Neuron (in vitro differentiated cells): Measurements from ENCODE around the gene CFAP210.

Source experiments
- H2AFZ ChIP-seq: one replicate; pipeline ENCODE4 v1.6.1; 2013; ENCODE audit warnings: low read depth, mild to moderate bottlenecking, inconsistent platforms, low read length, moderate library complexity
- H3K27me3 ChIP-seq: one replicate; pipeline ENCODE4 v1.6.1; 2013; ENCODE audit warnings: low read length; ENCODE audit not compliant: insufficient read depth
- H3K36me3 ChIP-seq: one replicate; pipeline ENCODE4 v1.6.1; 2013; ENCODE audit warnings: low read length; ENCODE audit not compliant: insufficient read depth
- H3K4me1 ChIP-seq: one replicate; pipeline ENCODE4 v1.6.1; 2013; ENCODE audit warnings: low read length; ENCODE audit not compliant: insufficient read depth
- H3K4me3 ChIP-seq: 2 replicates; pipeline ENCODE4 v1.5.1; 2013; ENCODE audit warnings: mild to moderate bottlenecking, low read length, moderate library complexity
- H3K9me3 ChIP-seq: one replicate; pipeline ENCODE4 v1.6.1; 2013; ENCODE audit warnings: low read length

The CFAP210 gene, protein sequence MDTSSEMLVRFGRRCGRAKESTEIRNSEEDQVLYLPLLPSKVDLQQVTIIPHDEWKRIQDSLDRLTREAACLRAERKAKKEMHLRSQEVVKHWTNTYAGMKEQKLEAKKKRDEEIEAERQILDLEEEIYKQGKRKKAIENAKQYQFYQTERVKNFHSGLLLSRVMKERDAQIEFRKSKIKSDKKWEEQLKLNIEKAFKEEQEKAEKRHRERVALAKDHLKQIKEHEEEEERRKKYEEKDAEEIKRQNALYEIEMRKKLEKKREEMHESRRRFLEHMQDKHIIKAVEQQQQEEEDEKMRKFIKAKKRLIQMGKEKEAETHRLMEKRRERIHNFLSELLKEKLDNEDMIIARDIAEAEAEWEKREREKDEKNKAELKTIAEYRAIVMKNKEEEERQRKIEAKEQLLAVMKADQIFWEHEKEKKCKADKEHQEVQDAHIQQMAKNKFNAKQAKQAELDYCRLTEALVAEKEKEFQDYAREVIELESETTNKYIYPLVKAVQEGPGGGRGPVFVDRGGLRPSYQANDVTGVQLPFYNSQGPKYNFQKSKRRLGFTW

DNA sequence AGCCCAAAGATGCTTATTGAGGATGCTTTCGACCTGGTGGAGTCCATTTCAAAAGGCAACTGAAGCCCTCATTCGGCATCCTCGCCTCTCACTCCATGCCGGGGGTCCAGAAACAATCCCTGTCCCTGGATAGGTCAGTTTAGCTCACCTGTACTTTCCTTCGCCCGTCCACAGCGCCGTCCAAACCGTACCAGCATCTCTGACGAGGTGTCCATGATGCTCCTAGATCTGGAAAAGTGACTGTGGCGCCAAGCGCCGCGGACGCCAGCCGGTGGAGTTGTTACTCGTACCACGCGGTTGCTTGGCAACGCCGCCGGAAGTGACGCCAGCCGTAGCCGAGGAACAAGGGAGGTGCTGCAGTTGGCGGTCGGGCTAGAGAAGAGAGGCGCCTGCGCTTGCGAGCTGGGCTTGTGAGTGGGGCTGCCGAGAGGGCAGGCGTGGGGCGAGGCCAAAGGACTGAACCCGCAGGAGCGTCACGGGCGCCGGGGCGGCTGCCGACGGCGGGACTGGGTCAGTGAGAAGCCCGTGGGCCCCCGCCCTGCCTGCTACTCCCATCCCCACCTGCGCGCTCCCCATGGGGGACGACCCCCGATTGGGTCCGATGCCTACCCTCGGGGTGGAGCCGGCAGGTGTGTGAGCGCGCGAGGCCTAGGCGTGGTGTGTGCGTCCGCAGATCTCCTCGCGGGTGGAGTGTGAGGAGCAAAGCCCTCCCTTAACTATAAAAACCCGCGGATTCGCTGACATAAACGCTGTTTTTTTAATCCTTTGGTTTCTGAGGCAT is at the start of gene CFAP210, which contains the start of gene PHOSPHO2:
TSS of gene CFAP210 (minus strand) at position 293 of the 781 bp plus-strand sequence. CDS start at position 215, 78 bp downstream.
TSS of gene PHOSPHO2 (plus strand) at position 357 of the 781 bp plus-strand sequence. CDS start 6,503 bp downstream, outside the sequence.
- H2AFZ ChIP-seq = peak within 1 kb of the TSS; percentile 85
- peaks cover 15% of the 10 kb centered on the region for H3K36me3 ChIP-seq
- H3K9me3 ChIP-seq = peaks cover 6% of the 10 kb centered on the region
- no peaks in the 10 kb centered on the region for H3K27me3 ChIP-seq
- H3K4me1 ChIP-seq = peaks cover 19% of the 10 kb centered on the region
- H3K4me3 ChIP-seq = peak within 1 kb of the TSS; percentile 63

DNA sequence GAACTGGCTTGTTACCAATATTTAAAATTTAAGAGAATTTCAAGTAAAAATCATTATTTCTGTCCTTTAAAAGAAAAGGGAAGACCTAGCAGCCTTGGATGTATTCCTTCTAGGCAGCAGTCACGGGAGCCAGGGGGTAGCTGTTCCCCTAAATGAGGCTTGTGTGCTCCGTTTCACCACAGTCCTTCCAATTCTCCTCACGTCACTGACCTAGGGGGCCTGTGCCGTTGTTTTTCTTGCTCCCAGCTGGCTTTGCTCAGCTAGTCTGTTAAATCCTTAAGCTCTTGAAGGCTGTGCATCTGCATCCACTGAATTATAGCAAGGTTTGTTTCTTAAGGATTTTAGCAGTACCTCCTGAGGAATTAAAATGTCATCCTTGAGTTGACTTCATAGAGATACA is 49.3 kb upstream of the CFAP210 start:
- no peaks in the 10 kb centered on the region for H3K4me1 ChIP-seq
- no peaks in the 10 kb centered on the region for H3K9me3 ChIP-seq
- no peak overlapping the region for H3K4me3 ChIP-seq
- no peaks in the 10 kb centered on the region for H3K27me3 ChIP-seq
- no peak overlapping the region for H2AFZ ChIP-seq
- peaks cover 81% of the 10 kb centered on the region for H3K36me3 ChIP-seq

DNA sequence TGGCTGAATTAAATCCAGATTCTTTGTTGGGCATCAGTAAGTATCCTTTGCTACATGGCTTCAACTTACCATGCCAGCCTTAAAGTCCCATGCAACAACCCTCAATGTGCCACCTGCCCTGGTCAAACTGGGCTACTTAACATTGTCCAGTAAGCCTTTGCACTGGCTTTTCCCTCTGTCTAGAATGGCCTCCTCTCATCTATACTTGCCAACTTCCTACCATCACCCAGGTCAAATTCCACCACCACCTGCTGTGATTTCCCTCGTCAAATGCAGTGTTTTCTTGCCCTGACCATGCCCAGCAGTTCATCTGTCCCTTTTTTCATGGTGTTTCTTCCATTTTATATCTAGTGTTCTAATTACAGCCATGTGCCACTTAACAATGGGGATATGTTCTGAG is 45.1 kb upstream of the CFAP210 start:
- no peaks in the 10 kb centered on the region for H3K9me3 ChIP-seq
- H3K36me3 ChIP-seq = peaks cover 62% of the 10 kb centered on the region
- no peaks in the 10 kb centered on the region for H3K27me3 ChIP-seq
- H2AFZ ChIP-seq = no peak overlapping the region
- peaks cover 23% of the 10 kb centered on the region for H3K4me1 ChIP-seq
- no peak overlapping the region for H3K4me3 ChIP-seq

DNA sequence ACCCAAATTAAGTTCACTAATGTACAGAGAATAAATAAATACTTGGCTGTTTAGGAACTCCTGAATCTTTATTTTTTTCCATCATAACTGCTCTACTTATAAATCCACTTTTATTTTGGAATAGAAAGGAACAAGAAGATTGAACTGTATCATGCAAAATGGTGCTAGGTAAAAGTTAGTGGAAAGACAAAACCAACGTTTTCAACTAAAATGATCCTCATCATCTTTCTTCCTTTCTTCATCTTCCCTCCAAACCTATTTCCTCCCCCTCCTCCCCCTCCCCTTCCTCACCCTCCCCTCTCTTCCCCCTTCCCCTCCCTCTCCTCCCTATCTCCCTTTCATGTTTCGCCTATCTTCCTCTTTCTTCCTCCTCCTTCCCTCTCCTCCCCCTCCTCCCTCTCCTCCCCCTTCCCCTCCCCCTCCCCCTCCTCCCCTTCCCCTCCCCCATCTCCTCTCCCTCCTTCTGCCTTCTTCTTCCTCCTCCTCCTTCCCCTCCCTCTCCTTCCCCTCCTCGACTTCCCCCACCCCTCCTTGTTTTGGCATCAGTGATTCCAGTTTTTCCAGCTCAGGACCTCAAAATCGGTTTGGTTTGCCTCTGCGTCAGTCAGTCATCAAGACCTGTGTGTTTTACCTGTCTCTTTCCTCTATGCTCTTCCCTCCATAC is 44.5 kb upstream of the CFAP210 start:
- Histone ChIP-seq H3K9me3 (no peaks in the 10 kb centered on the region), H3K36me3 (peaks cover 56% of the 10 kb centered on the region), H3K4me1 (peaks cover 23% of the 10 kb centered on the region), H3K4me3 (no peak overlapping the region), H3K27me3 (no peaks in the 10 kb centered on the region), H2AFZ (no peak overlapping the region)

DNA sequence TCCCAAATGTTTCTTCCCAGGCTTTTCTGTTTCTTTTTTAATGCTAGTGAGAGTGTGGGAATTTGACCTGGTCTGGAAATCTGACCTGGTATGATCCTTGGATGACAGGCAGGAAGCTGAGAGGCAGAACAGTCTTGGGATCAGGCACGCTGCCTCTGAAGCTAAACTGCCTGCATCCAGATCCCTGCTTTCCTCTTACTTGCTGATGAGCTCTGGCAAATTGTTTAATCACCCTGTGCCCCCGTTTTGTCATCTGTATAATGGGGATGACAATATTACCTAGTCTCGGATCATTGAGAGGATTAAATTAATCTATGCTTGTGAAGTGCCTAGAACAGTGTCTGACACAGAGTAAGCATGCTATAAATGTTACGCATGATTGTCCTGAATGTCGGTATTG is 42.7 kb upstream of the CFAP210 start:
- Histone ChIP-seq H3K36me3 (peaks cover 40% of the 10 kb centered on the region), H3K4me3 (peak overlapping the region; percentile 87), H3K9me3 (no peaks in the 10 kb centered on the region), H3K4me1 (peaks cover 26% of the 10 kb centered on the region), H3K27me3 (no peaks in the 10 kb centered on the region), H2AFZ (no peak overlapping the region)

DNA sequence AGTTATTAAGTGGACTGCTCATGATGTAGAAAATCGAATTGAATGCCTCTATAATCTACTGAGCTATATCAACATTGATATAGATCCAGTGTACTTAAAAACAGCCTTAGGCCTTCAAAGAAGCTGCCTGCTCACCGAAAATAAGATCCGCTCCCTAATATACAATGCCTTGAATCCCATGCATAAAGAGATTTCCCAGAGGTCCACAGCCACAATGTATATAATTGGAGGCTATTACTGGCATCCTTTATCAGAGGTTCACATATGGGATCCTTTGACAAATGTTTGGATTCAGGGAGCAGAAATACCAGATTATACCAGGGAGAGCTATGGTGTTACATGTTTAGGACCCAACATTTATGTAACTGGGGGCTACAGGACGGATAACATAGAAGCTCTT is 41.4 kb upstream of the CFAP210 start:
- no peak overlapping the region for H2AFZ ChIP-seq
- peaks cover 26% of the 10 kb centered on the region for H3K4me1 ChIP-seq
- peak overlapping the region; percentile 87 for H3K4me3 ChIP-seq
- peaks cover 28% of the 10 kb centered on the region for H3K36me3 ChIP-seq
- H3K27me3 ChIP-seq = no peaks in the 10 kb centered on the region
- no peaks in the 10 kb centered on the region for H3K9me3 ChIP-seq

DNA sequence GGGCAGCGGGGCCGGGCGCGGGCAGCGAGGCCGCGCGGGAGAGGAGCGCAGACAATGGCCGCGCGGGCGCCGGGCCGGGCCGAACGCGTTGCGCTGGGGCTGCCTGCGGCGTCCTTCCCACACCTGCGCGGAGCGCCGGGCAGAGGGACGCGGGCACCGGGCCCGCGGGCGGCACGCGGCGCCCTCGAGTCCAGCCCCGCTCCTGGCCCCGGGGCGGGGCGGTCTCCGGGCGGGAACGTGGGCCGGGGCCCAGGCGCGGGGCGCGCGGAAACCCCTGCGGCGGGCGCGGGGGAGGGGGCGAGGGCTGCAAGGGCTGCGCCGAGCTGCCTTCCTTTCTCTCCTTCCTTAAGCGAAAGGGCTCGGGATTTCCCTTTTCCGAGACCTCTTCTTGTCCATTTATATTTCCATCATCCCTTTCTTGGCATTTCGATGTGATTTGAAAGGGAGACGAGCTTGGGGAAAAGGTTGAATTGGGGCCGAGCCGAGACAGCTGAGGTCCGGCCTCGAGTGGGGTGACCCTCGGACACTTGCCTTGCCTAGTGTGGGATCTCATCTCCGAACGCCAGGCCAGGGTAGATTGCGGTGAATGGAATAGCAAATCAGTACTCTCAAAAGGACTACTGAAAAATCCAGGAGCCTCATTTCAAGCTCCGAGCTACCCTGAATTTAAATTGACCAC is 40.1 kb upstream of the CFAP210 start:
- Histone ChIP-seq H2AFZ (peak overlapping the region; percentile 41), H3K27me3 (no peaks in the 10 kb centered on the region), H3K4me3 (peak overlapping the region; percentile 87), H3K9me3 (no peaks in the 10 kb centered on the region), H3K4me1 (peaks cover 26% of the 10 kb centered on the region), H3K36me3 (peaks cover 19% of the 10 kb centered on the region)

DNA sequence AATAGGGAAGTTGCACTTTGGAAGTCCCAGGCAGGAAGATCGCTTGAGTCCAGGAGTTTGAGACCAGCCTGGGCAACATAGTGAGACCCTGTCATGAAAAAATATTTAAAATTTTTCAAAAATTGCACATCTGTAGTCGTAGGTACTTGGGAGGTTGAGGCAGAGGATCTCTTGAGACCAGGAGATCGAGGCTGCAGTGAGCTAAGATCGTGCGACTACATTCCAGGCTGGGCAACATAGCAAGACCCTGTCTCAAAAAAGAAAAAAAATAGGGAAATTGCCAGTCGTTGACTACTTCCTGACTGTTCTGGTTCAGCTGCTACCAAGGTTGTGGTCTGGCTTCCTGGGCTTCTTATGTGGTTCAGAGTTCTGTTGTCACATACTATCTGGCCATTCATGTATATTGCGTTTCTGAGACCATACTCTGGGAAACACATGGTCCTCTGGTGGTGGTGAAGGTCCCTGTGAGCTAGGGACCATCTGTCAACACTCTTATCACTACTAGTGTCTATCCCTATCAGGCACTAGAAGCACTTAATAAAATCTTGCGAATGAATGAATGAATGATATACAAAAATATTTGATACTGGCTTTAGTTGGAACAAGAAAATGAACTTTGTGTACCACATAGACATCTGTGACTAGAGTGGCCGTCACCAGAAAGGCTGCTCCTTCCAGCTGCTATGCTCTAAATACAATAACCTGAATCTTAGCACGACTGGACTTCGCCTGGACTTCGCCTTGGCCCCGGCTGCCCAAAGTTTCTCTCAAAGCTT is 38.6 kb upstream of the CFAP210 start:
- Histone ChIP-seq H3K27me3 (no peaks in the 10 kb centered on the region), H3K36me3 (peaks cover 14% of the 10 kb centered on the region), H3K4me3 (peak overlapping the region; percentile 87), H3K9me3 (no peaks in the 10 kb centered on the region), H2AFZ (peak overlapping the region; percentile 97), H3K4me1 (peaks cover 26% of the 10 kb centered on the region)

DNA sequence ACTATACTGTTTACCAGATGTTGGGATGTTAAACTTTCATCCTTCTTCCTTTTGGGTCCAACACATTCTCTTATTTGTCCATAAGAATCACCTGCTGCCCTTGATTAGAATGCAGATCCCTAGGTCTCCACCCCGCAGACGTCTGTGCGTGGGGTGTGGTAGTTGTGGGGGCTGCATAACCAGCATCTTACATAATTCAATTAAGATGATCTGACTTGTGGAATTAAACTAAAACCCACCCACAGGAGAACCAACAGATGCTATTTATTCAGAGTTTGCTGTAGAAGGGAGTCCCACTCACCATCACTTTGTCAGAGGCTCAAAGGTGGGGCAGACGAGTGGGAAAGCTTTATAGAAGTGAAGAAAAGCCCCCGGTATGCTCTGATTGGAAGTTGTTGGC is 37.9 kb upstream of the CFAP210 start:
- H2AFZ ChIP-seq = no peak overlapping the region
- H3K4me3 ChIP-seq = no peak overlapping the region
- peaks cover 14% of the 10 kb centered on the region for H3K36me3 ChIP-seq
- H3K27me3 ChIP-seq = no peaks in the 10 kb centered on the region
- peaks cover 24% of the 10 kb centered on the region for H3K4me1 ChIP-seq
- H3K9me3 ChIP-seq = no peaks in the 10 kb centered on the region

DNA sequence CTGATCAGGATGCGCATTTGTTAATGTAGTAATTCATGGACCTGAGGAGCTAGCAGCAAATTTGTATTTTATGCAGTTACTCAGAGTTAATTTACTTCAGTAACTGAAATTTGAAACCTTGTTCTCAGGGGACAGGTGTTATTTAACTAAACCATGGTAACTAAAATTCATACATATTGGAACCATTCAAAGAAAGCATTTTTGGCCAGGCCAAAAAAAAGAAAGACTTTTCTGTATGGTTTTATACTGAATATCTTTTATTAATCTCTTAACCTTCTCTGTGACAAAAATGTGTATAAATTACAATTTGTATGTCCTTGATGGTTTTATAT is 35.0 kb upstream of the CFAP210 start:
- no peaks in the 10 kb centered on the region for H3K9me3 ChIP-seq
- H3K4me1 ChIP-seq = peaks cover 4% of the 10 kb centered on the region
- no peaks in the 10 kb centered on the region for H3K27me3 ChIP-seq
- H3K4me3 ChIP-seq = no peak overlapping the region
- no peaks in the 10 kb centered on the region for H3K36me3 ChIP-seq
- H2AFZ ChIP-seq = no peak overlapping the region

DNA sequence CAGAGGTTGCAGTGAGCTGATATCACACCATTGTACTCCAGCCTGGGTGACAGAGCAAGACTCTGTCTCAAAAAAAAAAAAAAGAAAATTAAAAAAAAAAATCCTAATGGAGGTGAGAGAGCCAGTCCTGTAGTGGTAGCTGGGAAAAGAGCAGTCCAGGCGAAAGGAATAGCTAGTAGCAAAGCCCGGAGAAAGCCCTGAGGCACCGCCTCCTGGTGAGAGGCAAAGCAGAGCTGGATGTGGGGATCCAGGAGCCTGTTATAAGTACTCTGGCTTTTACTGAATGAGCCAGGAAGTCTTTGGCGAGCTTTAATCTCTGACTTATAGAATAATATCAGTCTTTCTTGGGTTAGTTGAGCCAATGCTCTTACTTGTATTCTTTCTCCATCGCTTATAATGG is 32.9 kb upstream of the CFAP210 start:
- no peaks in the 10 kb centered on the region for H3K36me3 ChIP-seq
- H2AFZ ChIP-seq = no peak overlapping the region
- H3K4me1 ChIP-seq = no peaks in the 10 kb centered on the region
- no peaks in the 10 kb centered on the region for H3K27me3 ChIP-seq
- no peaks in the 10 kb centered on the region for H3K9me3 ChIP-seq
- no peak overlapping the region for H3K4me3 ChIP-seq

DNA sequence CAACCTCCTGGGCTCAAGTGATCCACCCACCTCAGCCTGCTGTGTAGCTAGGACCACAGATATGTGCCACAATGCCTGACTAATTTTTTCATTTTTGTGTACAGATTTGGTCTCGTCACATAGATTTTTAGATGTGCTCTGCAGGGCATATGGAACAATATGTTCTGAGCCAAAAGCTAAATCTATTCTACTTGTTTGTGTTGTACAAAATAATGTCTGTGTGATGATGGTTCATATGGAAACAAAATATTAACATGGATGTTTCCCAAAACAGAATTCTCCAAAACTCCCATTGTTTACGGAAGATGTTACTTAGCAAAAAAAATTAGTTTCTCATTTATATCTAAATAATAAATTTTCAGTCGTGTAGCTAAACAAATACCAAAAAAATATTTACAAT is 26.8 kb upstream of the CFAP210 start:
- no peaks in the 10 kb centered on the region for H3K4me1 ChIP-seq
- no peak overlapping the region for H2AFZ ChIP-seq
- H3K4me3 ChIP-seq = no peak overlapping the region
- no peaks in the 10 kb centered on the region for H3K9me3 ChIP-seq
- no peaks in the 10 kb centered on the region for H3K27me3 ChIP-seq
- H3K36me3 ChIP-seq = no peaks in the 10 kb centered on the region
